ENCODE measurements around the gene VPS52. TPM values are rescaled to one million over a fixed set of nuclear protein-coding genes. Genes with fewer than 3 reads are reported as not detected.
A peak's percentile ranks its signal among the peaks of the same experiment; 100 is the strongest.
"Not testable (repeated sequence)": the region's sequence is repeated elsewhere in the genome, so short reads cannot be mapped to it uniquely, and the experiment has no call there.

VPS52 gene
- total RNA-seq, 1 experiment from 2014 or later: 33.8 TPM

DNA sequence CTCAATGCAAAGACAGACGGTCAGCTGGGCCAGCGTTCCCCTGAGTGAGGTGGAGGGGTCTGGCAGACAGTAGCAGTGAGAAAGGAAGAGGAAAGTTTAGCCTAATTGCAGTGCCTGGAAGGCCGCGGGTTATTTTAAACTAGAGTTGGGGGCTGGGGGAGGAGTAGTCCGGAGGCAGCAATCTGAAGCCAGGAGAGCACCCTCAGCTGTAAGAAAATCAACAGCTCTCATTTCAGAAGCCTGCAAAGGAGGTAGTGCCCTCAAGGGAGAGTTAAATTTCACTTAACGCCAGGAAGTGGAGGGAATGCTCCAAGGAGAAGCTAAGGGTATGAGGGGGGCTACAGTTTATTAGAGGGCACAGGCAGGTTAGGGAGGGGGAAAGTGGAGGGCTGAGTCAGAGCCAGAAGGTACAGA is 36.4 kb downstream of the VPS52 start:
- Histone ChIP-seq H3K27me3 (no peaks in the 10 kb centered on the region; the same call in 1 of the 2 replicates), H3K36me3 (no peaks in the 10 kb centered on the region), H3K9me3 (replicated peaks) (no peaks in the 10 kb centered on the region), H3K27ac (no peak overlapping the region), H3K4me3 (no peak overlapping the region), H3K4me1 (no peaks in the 10 kb centered on the region)
- DNase-seq: no peak

DNA sequence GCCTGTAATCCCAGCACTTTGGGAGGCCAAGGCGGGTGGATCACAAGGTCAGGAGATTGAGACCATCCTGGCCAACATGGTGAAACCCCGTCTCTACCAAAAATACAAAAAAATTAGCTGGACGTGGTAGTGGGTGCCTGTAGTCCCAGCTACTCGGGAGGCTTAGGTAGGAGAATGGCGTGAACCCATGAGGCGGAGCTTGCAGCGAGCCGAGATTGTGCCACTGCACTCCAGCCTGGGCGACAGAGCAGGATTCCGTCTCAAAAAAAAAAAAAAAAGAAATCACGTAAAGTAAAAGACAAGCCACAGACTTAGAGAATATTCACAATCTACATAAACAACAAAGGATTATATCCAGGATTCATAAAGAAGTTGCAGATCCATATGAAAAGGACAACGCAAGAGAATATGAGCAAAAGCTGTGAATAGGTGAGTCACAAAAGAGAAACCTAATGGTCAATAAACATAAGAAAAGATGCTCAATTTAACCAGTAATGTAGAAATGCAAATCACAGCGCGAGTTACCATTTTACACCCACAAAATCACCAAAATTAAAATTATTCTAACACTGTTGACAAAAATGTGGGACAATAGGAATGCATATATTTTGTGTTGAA is 45.1 kb downstream of the VPS52 start:
- not testable (repeated sequence) for H3K36me3 ChIP-seq; H3K27me3 ChIP-seq; H3K4me3 ChIP-seq; H3K9me3 ChIP-seq (replicated peaks); H3K27ac ChIP-seq; DNase-seq; H3K4me1 ChIP-seq

DNA sequence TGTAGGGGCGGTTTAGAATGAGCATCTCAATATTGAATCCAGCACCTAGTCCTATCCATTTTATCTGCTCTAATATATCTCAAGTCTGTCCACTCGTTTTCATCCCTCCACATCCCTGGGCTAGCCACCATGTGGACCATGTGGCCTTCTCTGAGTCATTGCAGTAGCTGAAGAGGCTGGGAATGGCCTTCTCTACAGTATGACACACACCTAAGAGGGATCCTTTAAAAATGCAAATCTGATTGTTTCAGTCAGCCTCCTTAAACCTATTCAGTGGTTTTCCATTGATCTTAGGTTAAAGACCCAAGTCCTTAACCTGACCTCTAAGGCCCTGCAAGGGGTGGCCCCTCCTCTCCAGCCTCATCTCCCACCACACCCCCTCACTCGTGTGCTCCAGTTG is 54.0 kb downstream of the VPS52 start:
- Histone ChIP-seq H3K4me1 (peaks cover under 1% of the 10 kb centered on the region), H3K36me3 (no peaks in the 10 kb centered on the region), H3K4me3 (no peak overlapping the region), H3K9me3 (replicated peaks) (no peaks in the 10 kb centered on the region), H3K27ac (no peak overlapping the region), H3K27me3 (no peaks in the 10 kb centered on the region; the same call in 1 of the 2 replicates)
- no peak for DNase-seq

DNA sequence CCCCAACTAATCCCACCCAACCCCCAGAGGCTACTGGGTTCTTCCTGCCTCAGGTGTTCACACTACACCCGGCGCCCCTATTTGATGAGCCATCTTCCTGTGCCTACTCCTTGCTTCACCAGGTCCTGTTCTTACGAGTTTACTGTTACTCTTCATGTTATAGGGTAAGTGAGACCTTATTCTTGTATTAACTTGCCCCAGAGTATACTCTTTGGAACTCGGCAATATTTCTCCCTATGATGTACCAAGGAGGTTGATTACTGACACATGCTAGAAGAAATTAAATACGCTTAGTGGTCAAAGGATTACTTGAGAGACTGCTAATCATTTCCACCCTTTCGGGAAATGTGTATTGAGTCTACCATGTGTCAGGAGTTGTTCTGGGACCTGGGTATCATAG is 54.4 kb downstream of the VPS52 start:
- Histone ChIP-seq H3K4me1 (peaks cover 5% of the 10 kb centered on the region), H3K4me3 (no peak overlapping the region), H3K27ac (no peak overlapping the region), H3K36me3 (no peaks in the 10 kb centered on the region), H3K9me3 (replicated peaks) (no peaks in the 10 kb centered on the region), H3K27me3 (no peaks in the 10 kb centered on the region)
- DNase-seq: no peak

DNA sequence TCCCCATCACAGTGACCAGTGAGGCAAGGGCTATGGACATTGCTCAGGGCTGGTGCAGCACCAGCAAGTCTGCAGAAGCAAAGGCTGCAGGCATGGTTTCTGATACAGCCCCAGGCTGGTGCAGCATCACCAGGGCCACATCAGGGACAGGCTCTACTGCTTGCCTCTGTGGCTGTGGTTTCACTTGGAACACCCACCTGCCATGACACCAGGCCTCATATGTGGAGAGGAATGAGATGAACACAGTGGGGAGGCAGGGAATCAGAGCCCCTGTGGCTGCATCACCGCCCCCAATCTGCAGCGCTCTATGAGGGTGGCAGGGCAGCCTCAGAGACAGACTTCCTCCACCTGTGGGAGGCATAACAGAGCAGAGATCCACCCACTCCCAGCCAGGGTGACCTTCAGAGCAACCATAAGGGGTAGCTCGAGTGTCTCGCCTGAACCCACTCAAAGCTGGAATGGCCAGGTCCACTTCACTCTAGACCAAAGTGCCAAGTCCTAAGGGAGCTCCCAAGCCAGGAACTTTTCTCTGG is 55.5 kb downstream of the VPS52 start:
- H3K4me1 ChIP-seq: peaks cover 6% of the 10 kb centered on the region

DNA sequence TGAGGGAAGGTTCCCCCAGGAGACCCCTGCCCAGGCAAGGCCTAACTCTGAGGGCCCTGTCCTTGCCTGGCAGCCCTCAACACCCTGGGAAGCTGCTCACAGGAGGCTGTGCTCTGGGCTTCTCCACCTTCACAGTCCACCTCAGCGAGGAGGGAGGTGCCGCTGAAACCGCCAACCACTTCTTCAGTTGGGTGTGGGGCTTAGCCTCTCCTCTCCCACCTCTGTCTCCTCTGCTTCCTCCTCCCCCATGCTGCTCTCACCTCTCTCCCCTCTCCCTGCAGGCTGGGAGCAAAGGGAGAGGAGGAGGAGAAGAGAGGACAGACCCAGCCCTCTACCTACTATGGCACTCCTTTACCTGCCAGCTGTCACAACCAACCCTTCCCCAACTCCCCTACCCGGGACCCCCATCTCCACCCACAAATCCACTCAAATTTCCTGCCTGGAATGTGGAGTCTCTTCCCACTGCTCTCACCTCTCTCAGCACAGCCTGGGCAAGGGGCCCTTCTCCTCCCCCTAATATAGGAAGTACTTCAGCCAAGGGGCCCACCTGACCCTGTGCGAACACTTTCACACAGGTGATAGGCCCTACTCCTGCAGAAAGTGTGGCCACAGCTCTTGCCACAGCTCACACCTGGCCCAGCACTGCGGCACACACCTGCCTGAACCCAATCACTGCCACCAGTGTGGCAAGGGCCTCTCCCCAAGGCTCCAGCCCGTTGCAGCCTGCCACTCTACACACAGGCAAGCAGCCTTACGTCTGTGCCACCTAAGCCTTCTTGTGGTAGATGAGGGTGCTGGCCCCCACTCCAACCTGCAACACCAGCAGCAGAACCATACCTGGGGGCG is 56.2 kb downstream of the VPS52 start:
- no peak overlapping the region for H3K27ac ChIP-seq
- no peaks in the 10 kb centered on the region for H3K27me3 ChIP-seq
- no peaks in the 10 kb centered on the region for H3K36me3 ChIP-seq
- DNase-seq: no peak
- peaks cover 6% of the 10 kb centered on the region for H3K4me1 ChIP-seq
- H3K9me3 ChIP-seq (replicated peaks): no peaks in the 10 kb centered on the region
- H3K4me3 ChIP-seq: no peak overlapping the region

More for the DNA sequence above, 55.5 kb downstream of the VPS52 start:
- no peaks in the 10 kb centered on the region for H3K36me3 ChIP-seq
- H3K9me3 ChIP-seq (replicated peaks): no peaks in the 10 kb centered on the region
- no peak overlapping the region for H3K27ac ChIP-seq
- H3K27me3 ChIP-seq: no peaks in the 10 kb centered on the region
- H3K4me3 ChIP-seq: no peak overlapping the region
- DNase-seq: no peak

DNA sequence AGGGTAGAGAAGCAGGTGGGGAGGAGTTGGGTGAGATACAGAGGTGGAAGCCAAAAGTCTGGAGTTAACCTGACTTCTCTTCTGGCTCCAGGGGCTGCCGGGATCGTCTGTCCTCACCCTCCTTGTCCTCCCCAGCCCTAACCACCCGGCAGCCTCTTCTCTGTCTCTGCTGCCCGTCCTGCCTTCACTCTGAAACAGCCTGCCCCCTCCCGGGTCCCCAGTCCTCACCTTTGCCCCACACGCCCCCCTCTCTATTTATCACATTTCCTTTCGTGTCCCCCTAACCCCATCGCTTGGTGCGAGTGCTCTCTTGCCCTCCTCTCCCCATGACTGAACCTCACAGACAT is 57.7 kb downstream of the VPS52 start:
- H3K36me3 ChIP-seq: no peaks in the 10 kb centered on the region
- peaks cover 6% of the 10 kb centered on the region for H3K4me1 ChIP-seq
- H3K9me3 ChIP-seq (replicated peaks): no peaks in the 10 kb centered on the region
- H3K27ac ChIP-seq: no peak overlapping the region
- no peak for DNase-seq
- peak overlapping the region; percentile 56 for H3K4me3 ChIP-seq
- no peaks in the 10 kb centered on the region for H3K27me3 ChIP-seq

DNA sequence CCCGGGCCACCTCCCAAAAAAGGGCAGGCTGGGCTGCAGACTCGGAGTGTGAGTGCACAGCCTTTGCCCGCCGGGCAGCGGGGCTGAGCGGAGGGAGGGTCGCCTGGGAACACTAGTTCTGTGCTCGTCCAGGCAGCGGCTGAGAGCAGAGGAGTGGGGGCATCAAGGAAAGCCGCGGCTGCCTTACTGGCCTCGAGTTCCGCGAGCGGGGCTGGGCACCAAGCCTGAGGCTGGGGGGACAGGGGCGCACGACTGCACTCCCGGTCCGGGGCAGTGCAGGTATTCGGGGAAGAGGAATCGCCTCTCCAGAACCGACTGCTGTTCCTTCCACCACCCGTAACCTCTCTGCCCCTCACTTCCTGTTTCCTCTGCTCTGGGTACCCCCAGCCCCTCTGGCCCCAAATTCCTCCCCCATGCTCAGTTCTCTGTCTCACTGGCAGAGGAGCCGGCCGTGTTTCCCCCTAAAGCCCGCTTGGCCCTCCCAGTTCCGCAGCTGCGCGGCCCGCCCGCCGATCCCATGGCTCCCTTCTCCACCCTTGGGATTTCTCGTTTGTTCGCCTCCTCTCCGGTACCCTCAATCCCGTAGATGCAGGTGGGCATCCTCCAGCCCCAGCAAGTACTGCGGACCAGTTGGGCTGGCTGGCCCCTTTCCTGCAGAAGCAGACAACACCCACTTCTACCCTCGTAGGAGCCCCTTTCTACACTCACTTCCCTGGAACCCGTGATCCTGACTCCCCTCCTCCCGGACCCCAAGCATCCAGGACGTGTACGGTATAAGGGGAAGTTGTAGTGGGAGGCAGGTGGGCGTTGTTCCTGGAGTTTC is 58.3 kb downstream of the VPS52 start:
- Histone ChIP-seq H3K27me3 (no peaks in the 10 kb centered on the region), H3K4me1 (peaks cover 8% of the 10 kb centered on the region), H3K36me3 (no peaks in the 10 kb centered on the region), H3K9me3 (replicated peaks) (no peaks in the 10 kb centered on the region), H3K4me3 (peak overlapping the region; percentile 56), H3K27ac (no peak overlapping the region)
- DNase-seq: peak; percentile 41 to 51

DNA sequence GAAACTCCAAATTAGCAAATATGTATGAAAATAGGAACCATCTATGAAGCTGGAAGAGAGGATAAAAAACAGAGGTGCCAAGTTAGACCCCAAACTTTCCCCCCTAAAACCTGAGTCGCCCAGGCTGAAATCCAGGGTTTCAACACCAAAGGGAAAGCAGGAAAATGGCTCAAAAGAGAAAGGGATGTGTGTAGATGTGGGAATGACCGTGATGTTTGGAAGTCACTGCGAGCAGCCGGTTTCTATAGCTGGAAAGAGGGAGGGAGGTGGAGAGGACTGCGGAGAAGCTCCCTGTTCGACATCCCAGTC is 58.9 kb downstream of the VPS52 start:
- no peak overlapping the region for H3K27ac ChIP-seq

DNA sequence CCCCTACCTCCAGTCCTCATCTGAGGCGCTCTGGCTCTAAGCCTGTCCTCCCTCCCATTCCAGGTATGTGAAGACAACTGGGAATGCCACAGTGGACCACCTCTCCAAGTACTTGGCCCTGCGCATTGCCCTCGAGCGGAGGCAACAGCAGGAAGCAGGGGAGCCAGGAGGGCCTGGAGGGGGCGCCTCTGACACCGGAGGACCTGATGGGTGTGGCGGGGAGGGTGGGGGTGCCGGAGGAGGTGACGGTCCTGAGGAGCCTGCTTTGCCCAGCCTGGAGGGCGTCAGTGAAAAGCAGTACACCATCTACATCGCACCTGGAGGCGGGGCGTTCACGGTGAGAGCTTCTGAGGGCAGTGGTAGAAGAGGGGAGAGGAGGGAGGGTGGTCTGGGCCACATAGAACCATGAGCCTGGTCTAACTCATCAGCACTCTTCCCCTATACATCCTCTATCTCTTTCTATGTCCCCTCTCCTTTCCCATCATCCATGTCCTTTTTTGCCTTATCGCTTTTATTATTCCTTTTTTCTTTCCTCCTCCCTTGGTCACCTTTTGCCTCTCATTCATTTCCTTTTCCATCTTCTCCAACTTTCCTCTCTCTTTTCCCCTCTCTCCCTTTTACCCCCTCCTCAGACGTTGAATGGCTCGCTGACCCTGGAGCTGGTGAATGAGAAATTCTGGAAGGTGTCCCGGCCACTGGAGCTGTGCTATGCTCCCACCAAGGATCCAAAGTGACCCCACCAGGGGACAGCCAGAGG is 59.8 kb downstream of the VPS52 start:
- H3K27me3 ChIP-seq: no peaks in the 10 kb centered on the region
- no peaks in the 10 kb centered on the region for H3K36me3 ChIP-seq
- peaks cover 9% of the 10 kb centered on the region for H3K4me1 ChIP-seq
- H3K27ac ChIP-seq: no peak overlapping the region
- H3K4me3 ChIP-seq: no peak overlapping the region
- no peaks in the 10 kb centered on the region for H3K9me3 ChIP-seq (replicated peaks)
- no peak for DNase-seq

More for the DNA sequence above, 58.9 kb downstream of the VPS52 start:
- DNase-seq: no peak
- Histone ChIP-seq H3K9me3 (replicated peaks) (no peaks in the 10 kb centered on the region), H3K36me3 (no peaks in the 10 kb centered on the region), H3K27me3 (no peaks in the 10 kb centered on the region), H3K4me3 (peak overlapping the region; percentile 56), H3K4me1 (peaks cover 8% of the 10 kb centered on the region)

DNA sequence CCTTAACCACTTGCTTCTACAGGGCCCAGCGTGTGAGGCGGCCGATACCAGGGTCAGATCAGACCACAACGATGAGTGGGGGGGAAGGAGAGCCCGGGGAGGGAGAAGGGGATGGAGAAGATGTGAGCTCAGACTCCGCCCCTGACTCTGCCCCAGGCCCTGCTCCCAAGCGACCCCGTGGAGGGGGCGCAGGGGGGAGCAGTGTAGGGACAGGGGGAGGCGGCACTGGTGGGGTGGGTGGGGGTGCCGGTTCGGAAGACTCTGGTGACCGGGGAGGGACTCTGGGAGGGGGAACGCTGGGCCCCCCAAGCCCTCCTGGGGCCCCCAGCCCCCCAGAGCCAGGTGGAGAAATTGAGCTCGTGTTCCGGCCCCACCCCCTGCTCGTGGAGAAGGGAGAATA is 60.5 kb downstream of the VPS52 start:
- no peaks in the 10 kb centered on the region for H3K9me3 ChIP-seq (replicated peaks)
- no peaks in the 10 kb centered on the region for H3K27me3 ChIP-seq
- H3K36me3 ChIP-seq: no peaks in the 10 kb centered on the region
- no peak for DNase-seq
- peaks cover 13% of the 10 kb centered on the region for H3K4me1 ChIP-seq
- H3K4me3 ChIP-seq: no peak overlapping the region
- H3K27ac ChIP-seq: no peak overlapping the region

DNA sequence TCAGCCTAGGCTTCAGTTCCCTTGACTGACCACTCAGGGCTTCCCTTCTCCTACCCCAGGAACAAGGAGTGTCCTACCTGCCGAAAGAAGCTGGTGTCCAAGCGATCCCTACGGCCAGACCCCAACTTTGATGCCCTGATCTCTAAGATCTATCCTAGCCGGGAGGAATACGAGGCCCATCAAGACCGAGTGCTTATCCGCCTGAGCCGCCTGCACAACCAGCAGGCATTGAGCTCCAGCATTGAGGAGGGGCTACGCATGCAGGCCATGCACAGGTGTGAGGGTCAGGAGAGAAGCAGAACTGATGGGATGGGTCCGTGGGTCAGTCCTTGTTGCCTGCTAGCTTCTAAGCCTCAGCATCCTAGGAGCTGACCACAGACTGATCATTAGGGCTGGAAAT is 61.8 kb downstream of the VPS52 start:
- Histone ChIP-seq H3K4me1 (peaks cover 13% of the 10 kb centered on the region), H3K27me3 (no peaks in the 10 kb centered on the region), H3K27ac (no peak overlapping the region), H3K9me3 (replicated peaks) (no peaks in the 10 kb centered on the region), H3K36me3 (no peaks in the 10 kb centered on the region), H3K4me3 (no peak overlapping the region)
- DNase-seq: no peak

DNA sequence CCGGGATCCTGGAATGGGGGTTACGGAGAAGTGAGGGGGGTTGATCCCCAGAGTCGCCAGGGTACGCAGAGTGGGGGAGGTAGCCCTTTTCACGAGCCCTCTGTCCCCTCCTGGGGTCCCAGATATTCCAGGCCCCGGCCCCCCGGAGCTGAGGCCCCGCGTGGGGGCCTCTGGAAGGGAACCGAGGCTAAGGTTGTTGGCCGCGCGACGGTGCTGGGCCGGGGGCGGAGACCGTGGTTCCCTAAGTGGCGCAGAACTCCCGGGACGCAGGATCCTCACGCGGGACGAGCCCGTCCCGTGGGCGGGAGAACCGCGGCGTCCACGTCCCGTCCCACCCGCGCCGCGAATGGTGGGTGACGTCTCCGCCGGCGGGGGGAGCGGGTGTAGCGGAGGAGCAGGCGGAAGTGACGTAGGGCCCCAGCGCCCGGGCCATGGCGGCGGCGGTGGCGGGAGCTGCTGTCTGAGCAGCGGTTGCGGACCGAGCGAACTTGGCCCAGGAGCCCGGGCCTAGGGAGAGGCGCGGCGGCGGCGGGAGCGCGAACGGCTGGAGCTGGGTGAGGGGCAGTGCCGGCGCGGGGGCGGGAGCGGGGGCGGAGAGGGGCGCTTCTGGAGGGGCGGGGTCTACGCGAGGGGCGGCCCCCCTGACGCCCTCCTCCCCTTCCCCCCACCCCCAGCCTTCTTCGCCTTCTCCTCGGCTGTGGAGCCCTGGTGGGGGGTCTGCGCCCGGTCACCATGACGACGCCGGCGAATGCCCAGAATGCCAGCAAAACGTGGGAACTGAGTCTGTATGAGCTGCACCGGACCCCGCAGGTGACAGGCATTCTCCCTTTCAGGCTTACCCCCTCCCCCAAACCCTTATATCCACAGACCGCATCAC is 63.3 kb downstream of the VPS52 start, which contains the start of gene RING1:
Gene RING1 (plus strand): TSS at position 410 of the 877 bp plus-strand sequence. CDS start 323 bp downstream, at position 733.
- peak; percentile 77 for DNase-seq
- peak within 1 kb of the TSS; percentile 70 for H3K27ac ChIP-seq
- H3K4me1 ChIP-seq: peaks cover 16% of the 10 kb centered on the region

More for the DNA sequence above, 63.3 kb downstream of the VPS52 start, which contains the start of gene RING1:
- Histone ChIP-seq H3K36me3 (peaks cover 9% of the 10 kb centered on the region), H3K4me3 (peak within 1 kb of the TSS; percentile 75), H3K27me3 (no peaks in the 10 kb centered on the region), H3K9me3 (replicated peaks) (no peaks in the 10 kb centered on the region)

Data from SJCRH30 (cell line).